ENCODE data around the gene CRACDL.

GRCh38 chr2:98972582-98973167, 36.6 kb upstream of the CRACDL start:
- TF ChIP-seq POLR2A (IDR thresholded peaks at IDR 0.05; ENCODE audit: low read depth, low read length) (no peak), TAF1 (IDR thresholded peaks at IDR 0.05; ENCODE audit: borderline replicate concordance, low read depth, low read length) (no peak)

All from GM12892 (cell line).